ENCODE measurements around the gene KRT81.

- no peak for TF ChIP-seq POLR2A (IDR thresholded peaks at IDR 0.05)
- TF ChIP-seq CTCF (IDR thresholded peaks at IDR 0.05), result no peak
Observed at GRCh38 chr12:52332381-52332780, 41.0 kb upstream of the KRT81 start.
